ENCODE measurements around the gene CUX1.
"Not testable (repeated sequence)": the region's sequence is repeated elsewhere in the genome, so short reads cannot be mapped to it uniquely, and the experiment has no call there.

CUX1 gene

GRCh38 chr7:102167254-102167653 is 349.8 kb downstream of the CUX1 start:
- DNase-seq, result no peak

GRCh38 chr7:102169651-102170392 is 352.4 kb downstream of the CUX1 start:
- DNase-seq, result no peak

GRCh38 chr7:102170393-102170970 is 353.1 kb downstream of the CUX1 start:
- no peak for DNase-seq

- no peak for DNase-seq
Observed at GRCh38 chr7:102173669-102174068, 356.2 kb downstream of the CUX1 start.

- DNase-seq, result no peak
Observed at GRCh38 chr7:102175423-102176170, 358.2 kb downstream of the CUX1 start.

GRCh38 chr7:102178410-102178809 is 361.0 kb downstream of the CUX1 start:
- no peak for DNase-seq

- DNase-seq, result no peak
Observed at GRCh38 chr7:102180727-102181126, 363.3 kb downstream of the CUX1 start.

GRCh38 chr7:102181517-102181916 is 364.1 kb downstream of the CUX1 start:
- no peak for DNase-seq

- no peak for DNase-seq
Observed at GRCh38 chr7:102182016-102182415, 364.6 kb downstream of the CUX1 start.

- DNase-seq, result not testable (repeated sequence)
Observed at GRCh38 chr7:102183848-102184247, 366.4 kb downstream of the CUX1 start.

- no peak for DNase-seq
Observed at GRCh38 chr7:102184303-102184702, 366.9 kb downstream of the CUX1 start.

GRCh38 chr7:102185796-102186195 is 368.4 kb downstream of the CUX1 start:
- DNase-seq, result no peak

GRCh38 chr7:102186306-102186705 is 368.9 kb downstream of the CUX1 start:
- no peak for DNase-seq

- no peak for DNase-seq
Observed at GRCh38 chr7:102188746-102189145, 371.3 kb downstream of the CUX1 start.

GRCh38 chr7:102189756-102190155 is 372.3 kb downstream of the CUX1 start:
- no peak for DNase-seq

GRCh38 chr7:102190776-102191350 is 373.4 kb downstream of the CUX1 start:
- DNase-seq, result no peak

GRCh38 chr7:102191556-102192379 is 374.3 kb downstream of the CUX1 start:
- DNase-seq, result no peak

- DNase-seq, result no peak
Observed at GRCh38 chr7:102192790-102193189, 375.4 kb downstream of the CUX1 start.

GRCh38 chr7:102193806-102194205 is 376.4 kb downstream of the CUX1 start:
- no peak for DNase-seq

GRCh38 chr7:102195361-102195760 is 377.9 kb downstream of the CUX1 start:
- no peak for DNase-seq

- DNase-seq, result no peak
Observed at GRCh38 chr7:102196028-102196427, 378.6 kb downstream of the CUX1 start.

- DNase-seq, result no peak
Observed at GRCh38 chr7:102197161-102197560, 379.7 kb downstream of the CUX1 start.

- DNase-seq, result no peak
Observed at GRCh38 chr7:102197599-102197998, 380.2 kb downstream of the CUX1 start.

All from 8988T (cell line).